A673 (cell line): ENCODE results near the gene RBPMS2. TPM values are rescaled to one million over a fixed set of nuclear protein-coding genes. Genes with fewer than 3 reads are reported as not detected.

ENCODE experiments used
- BruUV-seq: library from RNA; stranded (reverse); fragments of 400-500 nt; replicated peaks from 2 replicates; lab custom pipeline; 2021; lab: Mats Ljungman, UMichigan
- CTCF ChIA-PET: fragments of 300-600 bp; sonication (Branson Sonifier 250); formaldehyde crosslinking; loops from one replicate; lab custom pipeline; 2022; ENCODE audit warnings: antibody characterized with exemption; lab: Charles Lee
- POLR2A ChIA-PET: fragments of 300-600 bp; sonication (Branson Sonifier 250); formaldehyde crosslinking; loops from one replicate; lab custom pipeline; 2022; ENCODE audit warnings: antibody characterized with exemption; ENCODE audit not compliant: low non-redundant PET; lab: Charles Lee
- DNase-seq: peaks from one replicate; pipeline ENCODE4 v3.0.0-alpha.2; 2015; ENCODE audit warnings: low spot score
- H3K27ac ChIP-seq: fragments of 200-600 bp; sonication (generic); 2 replicates; pipeline ENCODE4 v1.5.1; 2016; ENCODE audit warnings: mixed run types, low read depth, mild to moderate bottlenecking, mixed read lengths, antibody characterized with exemption, low read length; ENCODE audit not compliant: poor library complexity, severe bottlenecking
- H3K27me3 ChIP-seq: fragments of 200-600 bp; sonication (generic); replicated peaks from 2 replicates; pipeline ENCODE4 v1.6.1; 2017; ENCODE audit warnings: mixed run types, low read depth, mild to moderate bottlenecking, mixed read lengths, antibody characterized with exemption, low read length; ENCODE audit not compliant: insufficient read depth, poor library complexity
- H3K36me3 ChIP-seq: fragments of 200-600 bp; sonication (generic); 2 replicates; pipeline ENCODE4 v1.6.1; 2016; ENCODE audit warnings: mixed run types, mild to moderate bottlenecking, mixed read lengths, antibody characterized with exemption, low read length; ENCODE audit not compliant: insufficient read depth, poor library complexity, severe bottlenecking
- H3K4me1 ChIP-seq: fragments of 200-600 bp; sonication (generic); 2 replicates; pipeline ENCODE4 v1.6.1; 2017; ENCODE audit warnings: mixed run types, mild to moderate bottlenecking, mixed read lengths, antibody characterized with exemption, low read length; ENCODE audit not compliant: insufficient read depth, poor library complexity, severe bottlenecking
- H3K4me3 ChIP-seq: fragments of 200-600 bp; sonication (generic); 2 replicates; pipeline ENCODE4 v1.5.1; 2016; ENCODE audit warnings: low read depth, mixed run types, mild to moderate bottlenecking, mixed read lengths, low read length; ENCODE audit not compliant: poor library complexity, severe bottlenecking
- H3K9me3 ChIP-seq: fragments of 200-600 bp; sonication (generic); 2 replicates; pipeline ENCODE4 v1.6.1; 2016; ENCODE audit warnings: mixed run types, low read depth, mild to moderate bottlenecking, mixed read lengths, antibody characterized with exemption, low read length; ENCODE audit not compliant: poor library complexity, severe bottlenecking
- CTCF ChIP-seq: fragments of 300-800, 200-600 bp; sonication (generic); conservative IDR thresholded peaks from 2 replicates; pipeline ENCODE4 v1.5.1; 2017; ENCODE audit warnings: low read depth, mild to moderate bottlenecking, antibody characterized with exemption, low read length, moderate library complexity, mixed read lengths
- EZH2 ChIP-seq: fragments of 200-600 bp; sonication (generic); IDR thresholded peaks from 2 replicates; pipeline ENCODE4 v1.6.1; 2017; ENCODE audit warnings: borderline replicate concordance, low read depth, mild to moderate bottlenecking, mixed read lengths, antibody characterized with exemption, low read length; ENCODE audit not compliant: poor library complexity, severe bottlenecking
- intact Hi-C: fragments of 100-400 bp; cut with micrococcal nuclease; formaldehyde crosslinking; loops from one replicate; pipeline ENCODE4 v1.10.0; 2022; ENCODE audit not compliant: unreplicated experiment
- total RNA-seq: library from RNA; stranded (reverse); gene quantifications from 2 replicates; pipeline ENCODE4 v1.2.3, GENCODE V29; 2021

The RBPMS2 gene
- total RNA-seq, 1 experiment from 2014 or later, result 2.9 TPM

DNA sequence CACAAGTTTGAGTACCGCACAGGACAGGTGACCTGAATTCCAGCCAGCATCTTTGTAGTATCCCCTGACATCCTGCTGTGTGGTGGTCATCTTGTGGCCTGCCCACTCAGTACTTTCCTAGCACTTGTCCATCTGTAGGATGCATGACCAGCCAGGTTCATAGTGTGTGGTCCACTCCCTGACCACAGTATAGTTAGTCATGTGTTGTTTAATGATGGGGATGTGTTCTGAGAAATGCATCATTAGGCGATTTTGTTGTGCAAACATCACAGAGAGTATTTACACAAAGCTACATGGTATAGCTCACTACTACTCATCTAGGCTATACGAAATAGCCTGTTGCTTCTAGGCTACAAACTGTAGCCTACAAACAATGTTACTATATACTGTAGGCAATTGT, 16.9 kb upstream of the RBPMS2 start:
- TF ChIP-seq CTCF, result no peak
- TF ChIP-seq EZH2, result no peak
- no peaks in the 10 kb centered on the region for H3K4me1 ChIP-seq
- no peak overlapping the region for H3K27ac ChIP-seq
- H3K4me3 ChIP-seq, result no peak overlapping the region
- BruUV-seq, result no TSS peak
- DNase-seq, result no peak
- ChIA-PET POLR2A (no interaction called here), CTCF (no interaction called here)
- H3K9me3 ChIP-seq, result no peaks in the 10 kb centered on the region
- intact Hi-C loops, result no loop called here
- H3K27me3 ChIP-seq, result no peaks in the 10 kb centered on the region
- H3K36me3 ChIP-seq, result no peaks in the 10 kb centered on the region

- TF ChIP-seq EZH2, result no peak
- no peak for TF ChIP-seq CTCF
- ChIA-PET CTCF (no interaction called here), POLR2A (no interaction called here)
- no peak for DNase-seq
- Histone ChIP-seq H3K4me1 (no peaks in the 10 kb centered on the region), H3K36me3 (no peaks in the 10 kb centered on the region), H3K9me3 (no peaks in the 10 kb centered on the region), H3K4me3 (no peak overlapping the region), H3K27me3 (no peaks in the 10 kb centered on the region), H3K27ac (no peak overlapping the region)
- intact Hi-C loops, result no loop called here
- BruUV-seq, result no TSS peak
Observed at GRCh38 chr15:64791401-64791800, 16.0 kb upstream of the RBPMS2 start.

DNA sequence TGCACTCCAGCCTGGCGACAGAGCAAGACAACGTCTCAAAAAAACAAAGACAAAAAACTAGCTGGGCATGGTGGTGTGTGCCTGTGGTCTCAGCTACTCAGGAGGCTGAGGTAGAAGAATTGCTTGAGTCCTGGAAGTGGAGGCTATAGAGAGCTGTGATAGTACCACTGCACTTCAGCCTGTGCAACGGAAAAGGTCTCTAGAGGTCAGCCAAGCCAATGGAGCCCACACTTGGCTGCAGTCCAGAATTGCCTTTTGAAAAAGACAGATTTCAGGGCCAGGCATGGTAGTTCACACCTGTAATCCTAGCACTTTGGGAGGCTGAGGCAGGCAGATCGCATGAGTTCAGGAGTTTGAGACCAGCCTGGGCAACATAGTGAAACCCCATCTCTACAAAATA, 8.4 kb upstream of the RBPMS2 start:
- TF ChIP-seq CTCF (no peak), EZH2 (no peak)
- H3K27me3 ChIP-seq, result no peaks in the 10 kb centered on the region
- DNase-seq, result no peak
- ChIA-PET POLR2A (no interaction called here), CTCF (interaction anchor here (0.7 kb wide), 1 partner anchor 53 kb away, joined by 3 read pairs; no protein-coding TSS in a partner anchor)
- no peak overlapping the region for H3K27ac ChIP-seq
- no peak overlapping the region for H3K4me3 ChIP-seq
- intact Hi-C loops, result no loop called here
- no peaks in the 10 kb centered on the region for H3K4me1 ChIP-seq
- H3K36me3 ChIP-seq, result no peaks in the 10 kb centered on the region
- BruUV-seq, result no TSS peak
- H3K9me3 ChIP-seq, result no peaks in the 10 kb centered on the region
